ENCODE measurements around the gene PCDHA1. TPM values are rescaled to one million over a fixed set of nuclear protein-coding genes. Genes with fewer than 3 reads are reported as not detected.
"Not testable (repeated sequence)": the region's sequence is repeated elsewhere in the genome, so short reads cannot be mapped to it uniquely, and the experiment has no call there.

Gene PCDHA1
- polyA plus RNA-seq, 1 experiment: 0.12 TPM

- TF ChIP-seq CTCF (IDR thresholded peaks at IDR 0.05; ENCODE audit: insufficient read depth, low read depth, low read length): no peak
- Histone ChIP-seq H3K27me3 (ENCODE audit: control insufficient read depth, insufficient read depth, low read length) (no peaks in the 10 kb centered on the region), H3K36me3 (ENCODE audit: control insufficient read depth, insufficient read depth, low read length) (no peaks in the 10 kb centered on the region), H3K4me3 (ENCODE audit: low read depth, low read length) (no peak overlapping the region)
- DNase-seq (ENCODE audit: low read depth): no peak
- POLR2A ChIA-PET: no interaction called here
- CTCF ChIA-PET: interaction anchor here (0.7 kb wide), 1 partner anchor 16 kb away, joined by 3 read pairs; no protein-coding TSS in a partner anchor
These were observed 18.5 kb upstream of the PCDHA1 start for GRCh38 chr5:140767444-140767843.

GRCh38 chr5:140780512-140780911, 5.4 kb upstream of the PCDHA1 start:
- ChIA-PET POLR2A (no interaction called here), CTCF (no interaction called here)
- TF ChIP-seq CTCF (IDR thresholded peaks at IDR 0.05; ENCODE audit: insufficient read depth, low read depth, low read length): no peak
- no peak for DNase-seq (ENCODE audit: low read depth)
- Histone ChIP-seq H3K4me3 (ENCODE audit: low read depth, low read length) (no peak overlapping the region), H3K36me3 (ENCODE audit: control insufficient read depth, insufficient read depth, low read length) (no peaks in the 10 kb centered on the region), H3K27me3 (ENCODE audit: control insufficient read depth, insufficient read depth, low read length) (no peaks in the 10 kb centered on the region)

- CTCF ChIA-PET, POLR2A ChIA-PET: not testable (repeated sequence)
These were observed 1.5 kb downstream of the PCDHA1 start for GRCh38 chr5:140787422-140787821.

GRCh38 chr5:140787849-140788504, 2.0 kb downstream of the PCDHA1 start:
- H3K36me3 ChIP-seq (ENCODE audit: control insufficient read depth, insufficient read depth, low read length); POLR2A ChIA-PET; DNase-seq (ENCODE audit: low read depth); CTCF ChIA-PET; H3K4me3 ChIP-seq (ENCODE audit: low read depth, low read length); H3K27me3 ChIP-seq (ENCODE audit: control insufficient read depth, insufficient read depth, low read length): not testable (repeated sequence)

More at GRCh38 chr5:140787422-140787821, 1.5 kb downstream of the PCDHA1 start:
- not testable (repeated sequence) for H3K4me3 ChIP-seq (ENCODE audit: low read depth, low read length); H3K36me3 ChIP-seq (ENCODE audit: control insufficient read depth, insufficient read depth, low read length); DNase-seq (ENCODE audit: low read depth); H3K27me3 ChIP-seq (ENCODE audit: control insufficient read depth, insufficient read depth, low read length)

GRCh38 chr5:140791089-140791488, 5.1 kb downstream of the PCDHA1 start:
- Histone ChIP-seq H3K27me3 (ENCODE audit: control insufficient read depth, insufficient read depth, low read length) (no peaks in the 10 kb centered on the region), H3K36me3 (ENCODE audit: control insufficient read depth, insufficient read depth, low read length) (no peaks in the 10 kb centered on the region), H3K4me3 (ENCODE audit: low read depth, low read length) (no peak overlapping the region)
- no peak for TF ChIP-seq CTCF (IDR thresholded peaks at IDR 0.05; ENCODE audit: insufficient read depth, low read depth, low read length)
- CTCF ChIA-PET: no interaction called here
- no peak for DNase-seq (ENCODE audit: low read depth)
- POLR2A ChIA-PET: no interaction called here

GRCh38 chr5:140794595-140795258, 8.8 kb downstream of the PCDHA1 start, which contains the start of gene PCDHA2:
Gene PCDHA2, plus strand, starts transcription at chr5:140794852.
- H3K4me3 ChIP-seq (ENCODE audit: low read depth, low read length): no peak within 1 kb of the TSS
- DNase-seq (ENCODE audit: low read depth): no peak
- H3K36me3 ChIP-seq (ENCODE audit: control insufficient read depth, insufficient read depth, low read length): no peaks in the 10 kb centered on the region
- CTCF ChIA-PET: no interaction called here
- POLR2A ChIA-PET: no interaction called here
- no peaks in the 10 kb centered on the region for H3K27me3 ChIP-seq (ENCODE audit: control insufficient read depth, insufficient read depth, low read length)
- no peak for TF ChIP-seq CTCF (IDR thresholded peaks at IDR 0.05; ENCODE audit: insufficient read depth, low read depth, low read length)

All from BJ (cell line).